H1 (cell line): ENCODE data around the gene CYB561A3. TPM values are rescaled to one million over a fixed set of nuclear protein-coding genes. Genes with fewer than 3 reads are reported as not detected.

ENCODE experiments used
- CTCF ChIA-PET: fragments of 300-600 bp; sonication (Branson Sonifier 250); formaldehyde crosslinking; loops from one replicate; lab custom pipeline; 2021; ENCODE audit not compliant: partially characterized antibody; lab: Charles Lee
- POLR2A ChIA-PET: fragments of 300-600 bp; sonication (Branson Sonifier 250); formaldehyde crosslinking; loops from one replicate; lab custom pipeline; 2021; ENCODE audit warnings: inconsistent platforms; ENCODE audit not compliant: partially characterized antibody; lab: Charles Lee
- DNase-seq, 2 experiments: peaks; one replicate each; pipeline versions ENCODE4 v3.0.0 to v3.0.0-alpha.2; 2010 to 2022; ENCODE audit warnings: low spot score in 2 of 2, low read depth in 1 of 2, mixed read lengths in 1 of 2
- FAIRE-seq: peaks from 2 replicates; lab custom pipeline; 2011; peaks lifted over from hg19 to GRCh38; lab: Jason Lieb, UNC
- H2AFZ ChIP-seq: 2 replicates; pipeline ENCODE4 v1.8.1; 2012; ENCODE audit warnings: low read length, inconsistent platforms
- H2AK5ac ChIP-seq: 2 replicates; pipeline ENCODE4 v1.6.1; 2013; ENCODE audit warnings: low read depth, low read length
- H2BK120ac ChIP-seq: replicated peaks from 2 replicates; pipeline ENCODE3; 2013; ENCODE audit warnings: low read depth, low read length, inconsistent platforms
- H2BK12ac ChIP-seq: 2 replicates; pipeline ENCODE4 v1.6.1; 2013; ENCODE audit warnings: low read depth, low read length
- H2BK15ac ChIP-seq: 2 replicates; pipeline ENCODE4 v1.6.1; 2013; ENCODE audit warnings: low read length
- H2BK20ac ChIP-seq: 2 replicates; pipeline ENCODE4 v1.6.1; 2013; ENCODE audit warnings: low read length
- H2BK5ac ChIP-seq: 2 replicates; pipeline ENCODE4 v1.6.1; 2013; ENCODE audit warnings: low read depth, low read length
- H3K14ac ChIP-seq: 2 replicates; pipeline ENCODE4 v1.6.1; 2013; ENCODE audit warnings: inconsistent platforms; ENCODE audit not compliant: insufficient read length
- H3K18ac ChIP-seq: 2 replicates; pipeline ENCODE4 v1.6.1; 2013; ENCODE audit warnings: low read length; ENCODE audit errors: extremely low read depth
- H3K23ac ChIP-seq: 2 replicates; pipeline ENCODE4 v1.6.1; 2013; ENCODE audit warnings: inconsistent platforms; ENCODE audit not compliant: insufficient read length
- H3K23me2 ChIP-seq: 2 replicates; pipeline ENCODE4 v1.6.1; 2013; ENCODE audit warnings: low read depth, low read length
- H3K27ac ChIP-seq: 2 replicates; pipeline ENCODE4 v1.6.1; 2011; ENCODE audit warnings: low read depth, low read length, inconsistent platforms
- H3K27me3 ChIP-seq, 4 experiments: replicated peaks in 1 of 4; 1 replicate in 1 of 4; 2 replicates in 3 of 4; pipeline versions ENCODE4 v1.6.1 to v1.8.1; 2011 to 2013; ENCODE audit warnings: low read length in 3 of 4, mild to moderate bottlenecking in 3 of 4, inconsistent platforms in 2 of 4, mixed read lengths in 2 of 4, moderate library complexity in 1 of 4; ENCODE audit not compliant: control insufficient read depth in 3 of 4, insufficient read depth in 3 of 4; ENCODE audit errors: extremely low read depth in 1 of 4
- H3K36me3 ChIP-seq, 4 experiments: 2 replicates each; pipeline versions ENCODE4 v1.6.1 to v1.8.1; 2011 to 2013; ENCODE audit warnings: mild to moderate bottlenecking in 4 of 4, low read length in 3 of 4, moderate library complexity in 2 of 4, control low read depth in 1 of 4, inconsistent platforms in 1 of 4; ENCODE audit not compliant: insufficient read depth in 4 of 4, control insufficient read depth in 2 of 4
- H3K4ac ChIP-seq: replicated peaks from 2 replicates; pipeline ENCODE3; 2013; ENCODE audit warnings: low read length, low read depth, mixed read lengths, inconsistent platforms; ENCODE audit not compliant: insufficient read length
- H3K4me1 ChIP-seq, 4 experiments: replicated peaks in 1 of 4; 1 replicate in 1 of 4; 2 replicates in 3 of 4; pipeline versions ENCODE4 v1.6.1 to v1.8.1; 2011 to 2013; ENCODE audit warnings: low read length in 3 of 4, inconsistent platforms in 2 of 4, mixed read lengths in 1 of 4; ENCODE audit not compliant: insufficient read depth in 4 of 4, control insufficient read depth in 3 of 4
- H3K4me2 ChIP-seq, 2 experiments: 2 replicates each; pipeline versions ENCODE4 v1.6.1 to v1.8.1; 2011 to 2013; ENCODE audit warnings: low read depth in 2 of 2, low read length in 2 of 2, control low read depth in 1 of 2, inconsistent platforms in 1 of 2, mild to moderate bottlenecking in 1 of 2; ENCODE audit not compliant: insufficient read depth in 1 of 2
- H3K4me3 ChIP-seq, 4 experiments: fragments of 200-600, 300-600 bp in 1 of 4; sonication (generic), shearing (Covaris generic), sonication (Bioruptor Twin) in 1 of 4; 2 replicates each; pipeline versions ENCODE4 v1.5.1 to v1.8.1; 2011 to 2016; ENCODE audit warnings: low read length in 4 of 4, low read depth in 3 of 4, control low read depth in 2 of 4, inconsistent platforms in 2 of 4, mild to moderate bottlenecking in 2 of 4, mixed read lengths in 1 of 4, moderate library complexity in 1 of 4; ENCODE audit not compliant: insufficient read depth in 2 of 4; ENCODE audit errors: extremely low read depth in 1 of 4
- H3K56ac ChIP-seq: replicated peaks from 2 replicates; pipeline ENCODE3; 2013; ENCODE audit warnings: low read depth, mild to moderate bottlenecking, mixed read lengths, low read length, inconsistent platforms; ENCODE audit not compliant: insufficient read length
- H3K79me1 ChIP-seq: 2 replicates; pipeline ENCODE4 v1.6.1; 2013; ENCODE audit warnings: low read depth, low read length, control low read depth
- H3K79me2 ChIP-seq, 2 experiments: 2 replicates each; pipeline versions ENCODE4 v1.6.1 to v1.8.1; 2012 to 2013; ENCODE audit warnings: low read length in 2 of 2, mild to moderate bottlenecking in 2 of 2, inconsistent platforms in 1 of 2; ENCODE audit not compliant: insufficient read depth in 2 of 2, control insufficient read depth in 1 of 2
- H3K9ac ChIP-seq, 4 experiments: replicated peaks in 1 of 4; 1 replicate in 1 of 4; 2 replicates in 3 of 4; pipeline versions ENCODE4 v1.6.1 to v1.8.1; 2011 to 2013; ENCODE audit warnings: low read depth in 3 of 4, low read length in 3 of 4, control low read depth in 2 of 4, mild to moderate bottlenecking in 2 of 4, moderate library complexity in 2 of 4, inconsistent platforms in 1 of 4; ENCODE audit errors: extremely low read depth in 1 of 4
- H3K9me3 ChIP-seq, 2 experiments: 2 replicates each; pipeline versions ENCODE4 v1.6.1 to v1.8.1; 2012 to 2013; ENCODE audit warnings: mild to moderate bottlenecking in 2 of 2, moderate library complexity in 2 of 2, control low read depth in 1 of 2, inconsistent platforms in 1 of 2, low read depth in 1 of 2, low read length in 1 of 2, mixed read lengths in 1 of 2; ENCODE audit not compliant: insufficient read depth in 2 of 2
- H4K20me1 ChIP-seq, 2 experiments: replicated peaks in 1 of 2; 2 replicates each; pipeline versions ENCODE3 to v1.8.1; 2011 to 2013; ENCODE audit warnings: inconsistent platforms in 2 of 2, low read length in 2 of 2, mild to moderate bottlenecking in 1 of 2; ENCODE audit not compliant: insufficient read depth in 2 of 2, control insufficient read depth in 1 of 2
- H4K5ac ChIP-seq: 2 replicates; pipeline ENCODE4 v1.6.1; 2013; ENCODE audit warnings: low read length, low read depth, mixed read lengths, inconsistent platforms; ENCODE audit not compliant: insufficient read length
- H4K8ac ChIP-seq: 2 replicates; pipeline ENCODE4 v1.8.0; 2013; ENCODE audit warnings: mild to moderate bottlenecking, moderate library complexity, low read length, inconsistent platforms; ENCODE audit not compliant: insufficient read depth; ENCODE audit errors: extremely low read depth
- H4K91ac ChIP-seq: replicated peaks from 2 replicates; pipeline ENCODE3; 2013; ENCODE audit warnings: low read length, mixed read lengths, inconsistent platforms; ENCODE audit not compliant: insufficient read length
- ATF3 ChIP-seq: IDR thresholded peaks from 2 replicates; pipeline ENCODE4 v1.6.1; 2011; ENCODE audit warnings: low read depth, mild to moderate bottlenecking, low read length; ENCODE audit not compliant: insufficient read depth
- CBX8 ChIP-seq: fragments of 300-800, 300-1000 bp; sonication (generic); IDR thresholded peaks from 2 replicates; pipeline ENCODE4 v1.7.1; 2016; ENCODE audit warnings: low read depth, low read length, borderline replicate concordance
- CTBP2 ChIP-seq: IDR thresholded peaks from 2 replicates; pipeline ENCODE4 v1.7.0; 2011; ENCODE audit warnings: borderline replicate concordance, mild to moderate bottlenecking, moderate library complexity, mixed read lengths, low read length; ENCODE audit not compliant: insufficient read depth, insufficient read length
- PHF8 ChIP-seq: fragments of 200-600 bp; sonication (generic); conservative IDR thresholded peaks from 2 replicates; pipeline ENCODE4 v1.7.1; 2012; ENCODE audit warnings: low read depth, mild to moderate bottlenecking, inconsistent platforms, low read length, moderate library complexity
- POLR2A ChIP-seq, 2 experiments: IDR thresholded peaks; 1 replicate in 1 of 2; 2 replicates in 1 of 2; pipeline ENCODE4 v1.6.1; 2011; ENCODE audit warnings: low read depth in 2 of 2, low read length in 2 of 2, mild to moderate bottlenecking in 2 of 2; ENCODE audit errors: control extremely low read depth in 1 of 2
- TAF7 ChIP-seq: optimal IDR thresholded peaks from 2 replicates; pipeline ENCODE3; 2011; ENCODE audit warnings: low read depth, mild to moderate bottlenecking, inconsistent platforms, low read length, moderate library complexity, borderline replicate concordance
- TBP ChIP-seq: IDR thresholded peaks from 2 replicates; pipeline ENCODE4 v1.6.1; 2011; ENCODE audit warnings: low read depth, low read length, improper control_type of control experiment
- WGBS, 2 experiments: shearing (Covaris generic) in 1 of 2; methylation state at CpG; one replicate each; pipeline versions ENCODE4 v1.1.6 to v1.1.7; 2013 to 2015; ENCODE audit warnings: low lambda C conversion rate in 2 of 2, mixed read lengths in 2 of 2, inconsistent platforms in 1 of 2, low coverage in 1 of 2, missing lambda C conversion rate in 1 of 2; ENCODE audit not compliant: insufficient replicate concordance in 2 of 2, insufficient coverage in 1 of 2, insufficient read length in 1 of 2; ENCODE audit errors: extremely low coverage in 1 of 2, missing lambda C conversion rate in 1 of 2; 5-methylcytosine and 5-hydroxymethylcytosine counted together
- polyA plus RNA-seq, 7 experiments: library from polyadenylated mRNA; depleted of rRNA in 3 of 7; stranded (reverse) in 5 of 7; unstranded in 2 of 7; fragments of >200 nt in 5 of 7; fragments of 200-250 nt in 2 of 7; gene quantifications; 1 replicate in 5 of 7; 2 replicates in 1 of 7; 4 replicates in 1 of 7; pipeline versions ENCODE4 v1.2.1 to v1.2.3, GENCODE V29; 2011 to 2013; ENCODE audit warnings: missing spikeins in 2 of 7, mixed read lengths in 2 of 7
- total RNA-seq: library from RNA; stranded (reverse); fragmentation: NEBNext Ultra II Directional; extraction: Animal tissue kit (Norgen Biotek cat#: 25700); gene quantifications from 2 replicates; pipeline ENCODE4 v1.2.1, GENCODE V29; 2021

The CYB561A3 gene
- total and polyA plus RNA-seq, 2 of the 8 experiments (the other 6 are each of a cell fraction or from before 2014, with no cell fraction given): 29.6 to 41.2 TPM

GRCh38 chr11:61378713-61379313 lies 17.1 kb upstream of the CYB561A3 start:
- Histone ChIP-seq H4K5ac (no peak overlapping the region), H2BK20ac (no peak overlapping the region), H2BK12ac (no peak overlapping the region), H3K18ac (no peak overlapping the region), H3K4me2 (no peak overlapping the region), H3K56ac (no peak overlapping the region), H3K79me2 (no peaks in the 10 kb centered on the region), H3K23ac (no peak overlapping the region), H4K8ac (no peak overlapping the region), H2BK5ac (no peak overlapping the region), H2AFZ (no peak overlapping the region), H3K14ac (no peak overlapping the region), H3K36me3 (peaks cover 0 to 15% (median 4%) of the 10 kb centered on the region in 4 experiments; a peak in 4 of 8 replicates), H4K20me1 (no peaks in the 10 kb centered on the region), H3K4me3 (no peak overlapping the region), H3K79me1 (no peaks in the 10 kb centered on the region), H2AK5ac (no peak overlapping the region), H3K4ac (no peak overlapping the region), H3K23me2 (no peaks in the 10 kb centered on the region), H3K9ac (no peak overlapping the region), H2BK15ac (no peak overlapping the region), H3K9me3 (peaks cover 8 to 9% of the 10 kb centered on the region in 2 experiments; a peak in 3 of 4 replicates), H3K4me1 (no peaks in the 10 kb centered on the region), H3K27me3 (no peaks in the 10 kb centered on the region), H4K91ac (no peak overlapping the region), H2BK120ac (no peak overlapping the region), H3K27ac (no peak overlapping the region)
- ChIA-PET CTCF (interaction anchor here (0.6 to 9.4 kb wide), 2 partner anchors 14 to 42 kb away, joined by 3 to 199 read pairs; partner anchors contain the start of genes CYB561A3 and TMEM138), POLR2A (interaction anchor here (1.9 to 38.6 kb wide), 3 partner anchors 13 to 50 kb away, joined by 6 to 1106 read pairs (median 6); partner anchors contain the start of genes CPSF7, CYB561A3, DDB1 and TKFC)
- FAIRE-seq (no peak), DNase-seq (no peak)
- 86% methylated on average over 5 of the region's 5 CpGs; no CpG with 5 or more reads in 1 of the 2 experiments for WGBS, 2 experiments
- TF ChIP-seq TBP (no peak), POLR2A (IDR thresholded peaks at IDR 0.05; ENCODE audit: control extremely low read depth in 1 of 2, low read depth in 2 of 2, low read length in 2 of 2) (no peak), CBX8 (no peak), ATF3 (no peak), CTBP2 (no peak), PHF8 (no peak), TAF7 (no peak)
